Glomerular endothelial cell (primary cell): Measurements from ENCODE around the gene F2RL1. TPM values are rescaled to one million over a fixed set of nuclear protein-coding genes. Genes with fewer than 3 reads are reported as not detected.

Source experiments
- total RNA-seq: library from RNA; depleted of rRNA; stranded (reverse); fragments of >200 nt; gene quantifications from 2 replicates; pipeline ENCODE4 v1.2.3, GENCODE V29; 2015

F2RL1 gene
- total RNA-seq, 1 donor from 2014 or later: 81.4 TPM

Other genes with a start within 250 kb of the F2RL1 start
- gene F2RL2, start 195.6 kb upstream of the F2RL1 start, total RNA-seq: 13.3 and 30.9 TPM in 2 replicates
- gene F2R, start 102.9 kb upstream of the F2RL1 start, total RNA-seq: 368 and 472 TPM in 2 replicates
- gene S100Z, start 31.0 kb downstream of the F2RL1 start, total RNA-seq: not detected in 2 replicates
- 0.58 and 3.4 TPM in 2 replicates for gene CRHBP, start 134.0 kb downstream of the F2RL1 start, total RNA-seq
- gene AGGF1, start 211.4 kb downstream of the F2RL1 start, total RNA-seq: 16.4 and 17.4 TPM in 2 replicates